ENCODE results near the gene ABHD6.

The ABHD6 gene

DNA sequence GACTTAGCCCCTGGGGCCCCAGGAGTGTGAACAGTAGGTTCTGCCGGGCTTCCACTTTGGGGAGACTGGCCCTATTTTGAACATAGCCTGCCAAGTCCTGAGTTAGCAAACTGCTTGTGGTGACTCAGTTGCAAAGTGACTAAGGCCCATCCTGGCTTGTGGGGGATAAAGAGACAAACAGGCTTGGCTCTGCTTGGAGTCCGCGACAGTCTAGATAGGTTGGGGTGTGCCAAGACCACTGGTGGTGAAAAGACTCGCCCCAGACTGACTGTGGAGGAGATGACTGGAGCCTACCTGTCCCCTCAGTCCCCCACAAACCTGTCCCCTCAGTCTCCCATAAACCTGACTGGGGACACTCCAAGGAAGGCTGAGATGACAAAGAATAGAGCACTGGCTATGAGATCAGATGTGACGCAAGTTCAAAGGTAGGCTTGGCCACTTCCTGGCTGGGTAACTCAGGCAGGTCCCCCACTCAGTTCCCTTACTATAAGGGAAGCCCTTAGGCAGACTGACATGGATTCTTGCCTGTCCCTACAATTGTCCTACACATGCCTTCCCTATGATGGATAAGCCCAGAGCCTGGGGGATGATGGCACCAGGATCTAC, 31.1 kb upstream of the ABHD6 start:
- peak; percentile 35 for DNase-seq (ENCODE audit: low read depth)
- H3K4me3 ChIP-seq (replicated peaks; ENCODE audit: low read depth, low read length) = no peak overlapping the region
- TF ChIP-seq CTCF (IDR thresholded peaks at IDR 0.05; ENCODE audit: low read length, missing control alignments) = no peak

DNA sequence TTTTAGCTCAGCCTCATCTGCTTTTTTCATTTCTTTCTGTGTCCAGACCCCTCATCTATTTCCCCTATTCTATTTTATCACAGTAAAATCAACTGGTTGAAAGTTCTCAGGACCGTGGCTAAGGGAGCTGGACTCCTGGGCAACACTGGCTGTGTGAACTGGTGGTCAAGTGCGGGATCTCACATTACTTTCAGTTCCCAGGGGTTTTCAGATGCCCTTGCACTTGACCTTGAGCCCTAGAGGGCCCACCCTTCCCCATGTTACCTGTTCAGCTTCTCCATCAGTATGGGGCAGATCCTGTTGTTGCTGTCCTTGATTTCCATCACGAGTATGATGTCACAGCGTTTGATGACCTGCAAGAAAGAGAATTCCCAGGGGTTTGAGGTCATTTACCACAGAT, 29.6 kb upstream of the ABHD6 start:
- no peak overlapping the region for H3K4me3 ChIP-seq (replicated peaks; ENCODE audit: low read depth, low read length)
- TF ChIP-seq CTCF (IDR thresholded peaks at IDR 0.05; ENCODE audit: low read length, missing control alignments) = no peak
- no peak for DNase-seq (ENCODE audit: low read depth)

- no peak for DNase-seq (ENCODE audit: low read depth)
- H3K4me3 ChIP-seq (replicated peaks; ENCODE audit: low read depth, low read length) = no peak overlapping the region
- TF ChIP-seq CTCF (IDR thresholded peaks at IDR 0.05; ENCODE audit: low read length, missing control alignments) = no peak
These were observed 27.7 kb upstream of the ABHD6 start for GRCh38 chr3:58209933-58210332.

DNA sequence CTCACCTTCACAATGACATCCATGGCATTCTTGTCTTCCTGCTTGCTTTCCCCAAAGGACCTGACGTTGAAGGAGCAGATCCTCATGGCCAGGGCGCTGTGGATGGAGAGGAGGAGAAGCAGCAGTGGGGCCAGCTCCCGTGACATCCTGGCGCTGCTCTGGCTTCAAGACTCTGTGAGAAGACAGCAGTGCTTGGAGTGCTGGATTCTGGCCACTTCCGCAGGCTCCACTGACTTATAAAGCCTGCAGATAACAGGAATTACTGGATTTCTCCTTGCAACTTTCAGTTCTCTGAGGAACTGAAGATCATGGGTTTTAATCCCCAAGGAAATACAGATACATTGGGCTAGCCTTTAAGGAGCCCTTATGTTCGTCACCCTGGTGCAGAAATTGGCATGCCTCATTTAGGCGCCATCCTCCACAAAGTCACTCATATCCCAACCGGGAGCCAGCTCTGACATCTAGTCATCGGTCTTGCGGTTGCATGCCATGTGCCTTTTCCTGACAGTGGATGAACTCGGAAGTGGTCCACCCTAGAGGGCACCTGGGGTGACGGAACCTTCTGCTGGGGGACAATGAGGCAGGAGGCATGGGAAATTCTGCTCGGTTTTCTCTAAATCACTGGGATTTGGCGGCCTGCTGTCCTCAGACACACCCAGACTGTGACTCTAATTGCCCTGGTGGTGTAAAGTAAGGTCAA, 26.7 kb upstream of the ABHD6 start, which contains the start of gene DNASE1L3:
Gene DNASE1L3 (minus strand): TSS at position 212 of the 700 bp plus-strand sequence. CDS start 66 bp downstream, at position 146.
- no peak for TF ChIP-seq CTCF (IDR thresholded peaks at IDR 0.05; ENCODE audit: low read length, missing control alignments)
- H3K4me3 ChIP-seq (replicated peaks; ENCODE audit: low read depth, low read length) = no peak within 1 kb of the TSS
- DNase-seq (ENCODE audit: low read depth) = peak; percentile 42

GRCh38 chr3:58214484-58215316, 22.9 kb upstream of the ABHD6 start:
- peak; percentile 39 for DNase-seq (ENCODE audit: low read depth)
- no peak overlapping the region for H3K4me3 ChIP-seq (replicated peaks; ENCODE audit: low read depth, low read length)
- TF ChIP-seq CTCF (IDR thresholded peaks at IDR 0.05; ENCODE audit: low read length, missing control alignments) = no peak

- no peak for TF ChIP-seq CTCF (IDR thresholded peaks at IDR 0.05; ENCODE audit: low read length, missing control alignments)
- no peak overlapping the region for H3K4me3 ChIP-seq (replicated peaks; ENCODE audit: low read depth, low read length)
- no peak for DNase-seq (ENCODE audit: low read depth)
These were observed 22.1 kb upstream of the ABHD6 start for GRCh38 chr3:58215317-58216025.

Data from fibroblast of pulmonary artery (primary cell).